Measurements from ENCODE around the gene TBC1D1.

DNA sequence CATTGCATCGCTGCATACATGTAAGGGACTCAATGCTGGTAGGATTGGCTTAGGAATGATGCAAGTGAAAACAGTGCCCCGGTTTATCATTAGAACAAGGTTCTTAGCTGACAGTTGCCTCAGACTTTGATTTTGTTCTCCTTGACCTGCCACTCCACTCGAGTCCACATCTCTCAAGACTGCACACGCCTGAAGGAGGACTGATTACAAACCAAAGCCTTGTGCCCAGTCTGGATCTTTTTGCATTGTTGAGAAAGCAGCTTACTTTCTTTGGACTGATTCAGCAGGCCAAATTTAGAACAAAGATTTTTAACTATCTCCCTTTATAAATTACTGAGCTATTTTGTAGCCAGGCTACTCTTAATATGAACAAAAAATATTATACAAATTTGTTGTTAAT is 194.9 kb downstream of the TBC1D1 start:
- TF ChIP-seq, protein P1, sequence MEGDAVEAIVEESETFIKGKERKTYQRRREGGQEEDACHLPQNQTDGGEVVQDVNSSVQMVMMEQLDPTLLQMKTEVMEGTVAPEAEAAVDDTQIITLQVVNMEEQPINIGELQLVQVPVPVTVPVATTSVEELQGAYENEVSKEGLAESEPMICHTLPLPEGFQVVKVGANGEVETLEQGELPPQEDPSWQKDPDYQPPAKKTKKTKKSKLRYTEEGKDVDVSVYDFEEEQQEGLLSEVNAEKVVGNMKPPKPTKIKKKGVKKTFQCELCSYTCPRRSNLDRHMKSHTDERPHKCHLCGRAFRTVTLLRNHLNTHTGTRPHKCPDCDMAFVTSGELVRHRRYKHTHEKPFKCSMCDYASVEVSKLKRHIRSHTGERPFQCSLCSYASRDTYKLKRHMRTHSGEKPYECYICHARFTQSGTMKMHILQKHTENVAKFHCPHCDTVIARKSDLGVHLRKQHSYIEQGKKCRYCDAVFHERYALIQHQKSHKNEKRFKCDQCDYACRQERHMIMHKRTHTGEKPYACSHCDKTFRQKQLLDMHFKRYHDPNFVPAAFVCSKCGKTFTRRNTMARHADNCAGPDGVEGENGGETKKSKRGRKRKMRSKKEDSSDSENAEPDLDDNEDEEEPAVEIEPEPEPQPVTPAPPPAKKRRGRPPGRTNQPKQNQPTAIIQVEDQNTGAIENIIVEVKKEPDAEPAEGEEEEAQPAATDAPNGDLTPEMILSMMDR (IDR thresholded peaks at IDR 0.05) = no peak
- TF ChIP-seq POLR2A (IDR thresholded peaks at IDR 0.05) (no peak), POLR2AphosphoS5 (IDR thresholded peaks at IDR 0.05; ENCODE audit: insufficient read depth in 1 of 2, low read depth in 1 of 2) (no peak)

Measured in vagina (tissue), 2 donors.